ENCODE results near the gene WWOX.

Gene WWOX

DNA sequence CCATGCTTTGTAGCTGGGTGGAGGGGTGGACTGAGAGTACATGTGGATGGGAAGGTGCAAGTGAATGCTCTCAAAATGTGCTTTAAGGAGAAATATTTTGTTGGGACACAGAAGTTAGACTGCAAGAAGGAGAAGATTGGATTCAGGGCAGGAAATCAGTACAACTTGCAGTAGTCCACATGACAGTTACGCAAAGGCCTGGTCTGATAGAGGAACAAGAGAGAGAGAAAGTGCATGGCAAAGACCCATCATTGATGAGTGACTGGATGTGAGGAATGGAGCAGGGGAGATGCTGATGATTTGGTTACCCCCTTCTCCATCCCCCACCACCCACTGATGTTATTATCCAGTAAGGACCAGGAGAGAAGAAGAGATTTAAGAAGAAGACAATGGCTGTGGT, 1028.3 kb downstream of the WWOX start:
- TF ChIP-seq, protein P1, sequence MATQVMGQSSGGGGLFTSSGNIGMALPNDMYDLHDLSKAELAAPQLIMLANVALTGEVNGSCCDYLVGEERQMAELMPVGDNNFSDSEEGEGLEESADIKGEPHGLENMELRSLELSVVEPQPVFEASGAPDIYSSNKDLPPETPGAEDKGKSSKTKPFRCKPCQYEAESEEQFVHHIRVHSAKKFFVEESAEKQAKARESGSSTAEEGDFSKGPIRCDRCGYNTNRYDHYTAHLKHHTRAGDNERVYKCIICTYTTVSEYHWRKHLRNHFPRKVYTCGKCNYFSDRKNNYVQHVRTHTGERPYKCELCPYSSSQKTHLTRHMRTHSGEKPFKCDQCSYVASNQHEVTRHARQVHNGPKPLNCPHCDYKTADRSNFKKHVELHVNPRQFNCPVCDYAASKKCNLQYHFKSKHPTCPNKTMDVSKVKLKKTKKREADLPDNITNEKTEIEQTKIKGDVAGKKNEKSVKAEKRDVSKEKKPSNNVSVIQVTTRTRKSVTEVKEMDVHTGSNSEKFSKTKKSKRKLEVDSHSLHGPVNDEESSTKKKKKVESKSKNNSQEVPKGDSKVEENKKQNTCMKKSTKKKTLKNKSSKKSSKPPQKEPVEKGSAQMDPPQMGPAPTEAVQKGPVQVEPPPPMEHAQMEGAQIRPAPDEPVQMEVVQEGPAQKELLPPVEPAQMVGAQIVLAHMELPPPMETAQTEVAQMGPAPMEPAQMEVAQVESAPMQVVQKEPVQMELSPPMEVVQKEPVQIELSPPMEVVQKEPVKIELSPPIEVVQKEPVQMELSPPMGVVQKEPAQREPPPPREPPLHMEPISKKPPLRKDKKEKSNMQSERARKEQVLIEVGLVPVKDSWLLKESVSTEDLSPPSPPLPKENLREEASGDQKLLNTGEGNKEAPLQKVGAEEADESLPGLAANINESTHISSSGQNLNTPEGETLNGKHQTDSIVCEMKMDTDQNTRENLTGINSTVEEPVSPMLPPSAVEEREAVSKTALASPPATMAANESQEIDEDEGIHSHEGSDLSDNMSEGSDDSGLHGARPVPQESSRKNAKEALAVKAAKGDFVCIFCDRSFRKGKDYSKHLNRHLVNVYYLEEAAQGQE (IDR thresholded peaks at IDR 0.05; ENCODE audit: insufficient read depth in 1 of 2, low read depth in 2 of 2, low read length in 2 of 2) = no peak
- TF ChIP-seq FOXP2 (optimal IDR thresholded peaks at IDR 0.05; ENCODE audit: borderline replicate concordance, extremely low read depth, extremely low read length, insufficient read depth) = no peak
- no peak for TF ChIP-seq SIN3A (IDR thresholded peaks at IDR 0.05; ENCODE audit: borderline replicate concordance, insufficient read depth, low read length)
- no peak for TF ChIP-seq TAF1 (IDR thresholded peaks at IDR 0.05; ENCODE audit: borderline replicate concordance, insufficient read depth, low read length)
- TF ChIP-seq POLR2AphosphoS5 (IDR thresholded peaks at IDR 0.05; ENCODE audit: low read depth, low read length) = no peak

DNA sequence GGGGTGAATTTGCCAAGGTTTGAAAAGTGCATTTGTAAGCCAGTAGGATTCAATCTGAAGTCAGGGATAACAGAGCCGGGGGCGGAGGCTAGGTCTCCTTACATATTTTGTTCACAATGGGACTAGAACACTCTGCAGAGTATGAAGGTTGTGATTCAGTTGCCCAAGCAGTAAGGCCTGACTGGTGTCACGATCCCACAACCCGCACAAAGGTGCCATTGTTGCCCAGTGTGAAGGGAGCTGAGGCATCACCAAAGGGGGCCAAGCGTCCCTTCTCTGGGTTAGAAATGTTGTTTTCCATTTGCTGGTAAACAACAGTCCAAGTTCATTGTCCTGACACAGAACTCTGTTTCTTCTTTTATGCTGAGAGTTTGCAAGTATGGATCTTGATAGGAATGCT, 1029.3 kb downstream of the WWOX start:
- TF ChIP-seq POLR2AphosphoS5 (IDR thresholded peaks at IDR 0.05; ENCODE audit: low read depth, low read length) (no peak), SIN3A (IDR thresholded peaks at IDR 0.05; ENCODE audit: borderline replicate concordance, insufficient read depth, low read length) (no peak), FOXP2 (optimal IDR thresholded peaks at IDR 0.05; ENCODE audit: borderline replicate concordance, extremely low read depth, extremely low read length, insufficient read depth) (no peak), TAF1 (IDR thresholded peaks at IDR 0.05; ENCODE audit: borderline replicate concordance, insufficient read depth, low read length) (no peak)
- TF ChIP-seq, protein P1 (IDR thresholded peaks at IDR 0.05; ENCODE audit: insufficient read depth in 1 of 2, low read depth in 2 of 2, low read length in 2 of 2) = no peak

DNA sequence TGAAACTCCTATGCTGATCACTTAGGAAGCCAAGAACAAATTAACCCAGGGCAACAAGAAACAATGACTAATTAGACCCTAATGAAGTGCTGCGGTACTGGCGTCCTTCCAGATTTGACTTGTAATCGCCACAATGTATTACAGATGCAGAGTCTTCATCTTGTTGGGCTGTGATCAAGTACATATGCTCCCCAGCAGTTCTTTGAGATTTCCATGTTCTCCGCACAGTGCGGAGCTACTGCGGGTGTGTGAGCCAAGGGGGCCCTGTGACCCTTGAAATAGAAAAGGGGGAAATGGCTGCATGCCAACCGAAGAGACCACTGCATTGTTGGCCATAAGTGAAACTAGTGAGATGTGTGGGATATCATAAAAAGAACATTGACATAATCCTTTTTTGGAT, 1031.2 kb downstream of the WWOX start:
- TF ChIP-seq POLR2AphosphoS5 (IDR thresholded peaks at IDR 0.05; ENCODE audit: low read depth, low read length) = no peak
- no peak for TF ChIP-seq TAF1 (IDR thresholded peaks at IDR 0.05; ENCODE audit: borderline replicate concordance, insufficient read depth, low read length)
- TF ChIP-seq FOXP2 (optimal IDR thresholded peaks at IDR 0.05; ENCODE audit: borderline replicate concordance, extremely low read depth, extremely low read length, insufficient read depth) = no peak
- TF ChIP-seq SIN3A (IDR thresholded peaks at IDR 0.05; ENCODE audit: borderline replicate concordance, insufficient read depth, low read length) = no peak
- TF ChIP-seq, protein P1 (IDR thresholded peaks at IDR 0.05; ENCODE audit: insufficient read depth in 1 of 2, low read depth in 2 of 2, low read length in 2 of 2) = no peak

DNA sequence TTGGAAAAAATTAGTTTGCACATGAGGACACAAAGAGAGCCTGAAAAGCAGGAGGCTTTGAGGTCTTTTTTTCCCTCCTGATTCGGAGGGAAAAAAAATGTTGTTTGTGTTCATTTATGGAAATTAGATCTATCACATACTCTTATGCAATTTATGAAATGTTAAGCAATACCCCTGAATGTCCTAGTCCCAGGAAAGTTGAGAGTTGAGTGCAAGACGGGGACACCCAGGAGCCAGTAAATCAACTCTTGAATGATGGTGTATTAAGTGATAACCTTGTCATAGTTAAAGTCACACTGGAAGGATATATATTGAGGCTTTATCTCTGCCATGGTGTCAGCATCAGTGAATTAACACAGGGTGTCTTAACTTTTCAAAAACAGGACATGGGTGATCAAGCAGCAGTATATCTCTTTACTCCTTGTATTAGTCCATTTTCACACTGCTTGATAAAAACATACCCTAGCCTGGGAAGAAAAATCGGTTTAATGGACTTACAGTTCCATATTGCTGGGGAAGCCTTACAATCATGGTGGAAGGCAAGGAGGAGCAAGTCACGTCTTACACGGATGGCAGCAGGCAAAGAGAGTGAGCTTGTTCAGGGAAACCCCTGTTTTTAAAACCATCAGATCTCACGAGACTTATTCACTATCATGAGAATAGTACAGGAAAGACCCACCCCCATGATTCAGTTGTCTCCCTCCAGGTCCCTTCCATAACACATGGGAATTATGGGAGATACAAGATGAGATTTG, 1032.0 kb downstream of the WWOX start:
- TF ChIP-seq, protein P1 (IDR thresholded peaks at IDR 0.05; ENCODE audit: insufficient read depth in 1 of 2, low read depth in 2 of 2, low read length in 2 of 2) = no peak
- no peak for TF ChIP-seq TAF1 (IDR thresholded peaks at IDR 0.05; ENCODE audit: borderline replicate concordance, insufficient read depth, low read length)
- no peak for TF ChIP-seq SIN3A (IDR thresholded peaks at IDR 0.05; ENCODE audit: borderline replicate concordance, insufficient read depth, low read length)
- no peak for TF ChIP-seq POLR2AphosphoS5 (IDR thresholded peaks at IDR 0.05; ENCODE audit: low read depth, low read length)
- TF ChIP-seq FOXP2 (optimal IDR thresholded peaks at IDR 0.05; ENCODE audit: borderline replicate concordance, extremely low read depth, extremely low read length, insufficient read depth) = no peak
